LNCAP (cell line): ENCODE results near the gene HTR4.

Experiments used
- CTCF ChIP-seq: fragments of 450-650 bp; IDR thresholded peaks from 2 replicates; pipeline ENCODE4 v1.5.1; 2017; ENCODE audit warnings: mild to moderate bottlenecking

Gene HTR4

DNA sequence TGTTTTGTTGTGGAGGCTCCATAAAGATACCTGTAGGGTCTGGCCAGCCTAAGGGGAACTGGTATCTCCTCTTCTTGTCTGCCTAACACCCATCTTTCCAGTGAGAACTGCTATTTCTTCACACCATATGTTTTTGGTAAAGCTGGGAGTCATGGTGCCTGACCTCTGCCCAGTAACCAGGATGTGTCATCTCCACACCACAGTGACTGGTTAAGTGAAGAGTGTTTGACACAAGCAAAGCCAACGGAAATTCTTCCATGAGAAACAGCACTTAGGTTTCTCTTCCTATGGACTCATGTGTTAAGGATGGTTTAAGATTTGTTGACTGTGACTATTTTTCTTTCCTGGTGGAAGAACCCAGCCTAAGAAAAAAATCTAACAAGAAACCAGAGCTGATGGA is 111.5 kb downstream of the HTR4 start:
- TF ChIP-seq CTCF: no peak

- TF ChIP-seq CTCF: no peak
Observed at GRCh38 chr5:148541054-148541835, 113.1 kb downstream of the HTR4 start.

- TF ChIP-seq CTCF: no peak
Observed at GRCh38 chr5:148540647-148541046, 113.7 kb downstream of the HTR4 start.

DNA sequence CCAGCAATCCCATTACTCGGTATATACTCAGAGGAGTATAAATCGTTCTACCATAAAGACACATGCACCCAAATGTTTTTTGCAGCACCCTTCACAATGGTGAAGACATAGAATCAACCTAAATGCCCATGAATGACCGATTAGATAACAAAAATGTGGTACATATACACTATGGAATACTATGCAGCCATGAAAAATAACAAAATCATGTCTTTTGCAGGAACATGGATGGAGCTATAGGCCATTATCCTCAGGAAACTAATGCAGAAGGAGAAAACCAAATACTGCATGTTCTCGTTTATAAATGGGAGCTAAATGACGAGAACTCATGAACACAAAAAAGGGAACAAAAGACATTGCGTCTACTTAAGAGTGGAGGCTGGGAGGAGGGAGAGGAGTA is 114.5 kb downstream of the HTR4 start:
- no peak for TF ChIP-seq CTCF

DNA sequence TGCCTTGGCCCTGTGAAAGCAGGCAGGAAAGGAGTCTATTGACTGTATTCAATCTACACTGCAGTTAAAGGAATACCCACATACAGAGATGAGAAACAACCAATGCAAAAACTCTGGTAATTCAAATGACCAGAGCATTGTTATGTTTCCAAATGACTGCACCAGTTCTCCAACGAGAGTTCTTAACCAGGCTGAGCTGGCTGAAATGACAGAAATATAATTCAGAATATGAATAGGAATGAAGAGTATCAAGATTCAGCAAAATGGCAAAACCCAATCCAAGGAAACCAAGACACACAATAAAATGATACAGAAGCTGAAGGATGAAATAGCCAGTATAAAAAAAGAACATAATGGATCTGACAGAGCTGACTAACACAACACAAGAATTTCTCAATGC is 119.1 kb downstream of the HTR4 start:
- no peak for TF ChIP-seq CTCF

- no peak for TF ChIP-seq CTCF
Observed at GRCh38 chr5:148532969-148533670, 121.2 kb downstream of the HTR4 start.

- no peak for TF ChIP-seq CTCF
Observed at GRCh38 chr5:148524721-148525120, 129.6 kb downstream of the HTR4 start.
